Bronchial epithelial cell (primary cell): Measurements from ENCODE around the gene MAPK1. TPM values are rescaled to one million over a fixed set of nuclear protein-coding genes. Genes with fewer than 3 reads are reported as not detected.
"Not testable (repeated sequence)": the region's sequence is repeated elsewhere in the genome, so short reads cannot be mapped to it uniquely, and the experiment has no call there.

ENCODE experiments used
- DNase-seq: peaks from one replicate; pipeline ENCODE4 v3.0.0-alpha.2; 2010; ENCODE audit warnings: low read depth
- FAIRE-seq: peaks from 2 replicates; lab custom pipeline; 2011; peaks lifted over from hg19 to GRCh38; lab: Jason Lieb, UNC
- H3K27me3 ChIP-seq: 2 replicates; pipeline ENCODE4 v1.5.1; 2011; ENCODE audit warnings: low read length; ENCODE audit not compliant: control insufficient read depth, insufficient read depth
- H3K36me3 ChIP-seq: 2 replicates; pipeline ENCODE4 v1.5.1; 2011; ENCODE audit warnings: low read length; ENCODE audit not compliant: control insufficient read depth, insufficient read depth
- H3K4me3 ChIP-seq: 2 replicates; pipeline ENCODE4 v1.5.1; 2011; ENCODE audit warnings: mild to moderate bottlenecking, low read depth, low read length, control low read depth
- CTCF ChIP-seq: IDR thresholded peaks from 2 replicates; pipeline ENCODE4 v1.5.1; 2011; ENCODE audit warnings: mild to moderate bottlenecking, moderate library complexity, low read length, control low read depth, inconsistent platforms; ENCODE audit not compliant: insufficient read depth, severe bottlenecking
- total RNA-seq: library from RNA; depleted of rRNA; stranded (reverse); fragments of >200 nt; gene quantifications from 2 replicates; pipeline ENCODE4 v1.2.1, GENCODE V29; 2014

MAPK1 gene
- total RNA-seq, 1 donor from 2014 or later = 44.0 TPM

DNA sequence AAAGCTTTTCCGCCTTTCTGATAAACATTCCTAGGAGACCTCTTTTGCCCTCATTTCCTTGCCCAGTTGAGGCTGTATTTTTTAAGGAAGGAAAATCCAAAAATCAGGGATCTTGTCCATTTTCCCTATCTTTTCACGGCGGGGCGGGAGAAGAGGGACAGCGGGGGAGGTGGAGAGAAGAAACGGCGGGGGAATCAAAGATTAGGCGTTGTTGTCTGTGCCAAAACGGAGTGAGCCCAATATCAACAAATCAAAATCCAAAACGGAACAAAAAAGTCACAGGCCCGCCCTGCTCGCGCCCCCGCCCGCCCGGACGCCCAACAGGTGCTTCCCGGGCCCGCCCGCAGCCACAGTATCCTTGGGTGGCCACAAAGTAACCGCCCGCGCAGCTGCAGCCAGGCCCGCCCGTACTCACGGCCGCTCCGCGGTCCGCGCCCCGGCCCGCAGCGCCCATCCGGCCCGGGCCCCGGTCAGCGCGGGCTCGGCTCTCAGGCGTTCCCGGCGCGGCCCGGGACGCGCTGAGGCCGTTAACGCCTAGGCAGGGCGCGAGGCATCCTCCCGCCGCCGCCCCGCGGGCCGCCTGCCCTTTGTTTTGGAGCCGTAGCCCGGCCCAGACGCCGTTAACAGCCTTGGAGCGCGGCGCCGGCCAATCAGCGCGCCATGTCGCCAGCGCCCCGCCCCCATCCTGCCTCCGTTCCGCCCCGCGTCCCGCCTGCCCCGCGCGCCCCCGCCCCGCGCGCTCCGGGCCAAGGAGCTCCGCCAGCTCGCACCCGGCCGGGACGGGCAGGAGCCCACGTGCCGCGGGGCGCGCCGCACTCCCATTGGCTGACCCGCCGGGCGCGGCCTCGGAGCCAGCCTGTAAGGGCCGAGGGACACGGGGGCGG lies 132.0 kb downstream of the MAPK1 start, which contains the start of gene YPEL1:
Gene YPEL1 (minus strand): TSS at position 595 of the 884 bp plus-strand sequence. CDS start 25,050 bp downstream, outside the sequence.
- H3K36me3 ChIP-seq = no peaks in the 10 kb centered on the region
- H3K4me3 ChIP-seq = peak within 1 kb of the TSS; percentile 35
- TF ChIP-seq CTCF = no peak
- DNase-seq (peak; percentile 84), FAIRE-seq (no peak)
- no peaks in the 10 kb centered on the region for H3K27me3 ChIP-seq

DNA sequence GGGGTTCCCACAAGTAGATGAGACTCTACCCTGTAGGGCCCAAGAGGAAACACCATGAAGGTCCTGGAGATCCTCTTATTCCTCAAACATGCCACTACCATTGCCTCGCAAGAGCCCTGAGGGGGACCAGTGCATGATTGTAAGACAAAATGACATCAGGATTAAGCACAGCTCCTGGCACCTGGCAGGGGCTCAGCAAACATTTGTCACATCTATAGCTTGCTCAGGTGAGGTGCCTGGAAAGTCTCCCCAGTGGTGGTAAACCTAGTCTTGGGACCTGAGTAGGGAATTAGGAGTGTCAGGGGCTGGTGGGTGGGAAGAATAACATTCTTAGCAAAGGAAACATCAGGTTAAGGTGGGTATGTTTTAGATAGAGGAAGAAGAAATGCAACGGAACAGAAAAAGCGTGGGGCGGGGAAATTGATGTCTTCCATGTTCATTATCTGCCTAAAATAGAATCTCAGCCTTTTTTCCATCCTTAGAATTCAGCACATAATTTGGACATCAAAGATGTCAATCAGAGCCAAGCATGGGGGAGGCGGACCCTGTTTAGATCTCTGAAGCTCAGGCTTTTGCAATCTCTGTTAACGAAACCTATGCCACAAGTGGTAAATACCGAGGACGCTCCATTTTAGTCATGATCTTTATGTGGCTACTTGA lies 132.8 kb downstream of the MAPK1 start:
- no peak for TF ChIP-seq CTCF
- Histone ChIP-seq H3K27me3 (no peaks in the 10 kb centered on the region), H3K36me3 (no peaks in the 10 kb centered on the region), H3K4me3 (peak overlapping the region; percentile 19)
- DNase-seq (no peak), FAIRE-seq (no peak)

DNA sequence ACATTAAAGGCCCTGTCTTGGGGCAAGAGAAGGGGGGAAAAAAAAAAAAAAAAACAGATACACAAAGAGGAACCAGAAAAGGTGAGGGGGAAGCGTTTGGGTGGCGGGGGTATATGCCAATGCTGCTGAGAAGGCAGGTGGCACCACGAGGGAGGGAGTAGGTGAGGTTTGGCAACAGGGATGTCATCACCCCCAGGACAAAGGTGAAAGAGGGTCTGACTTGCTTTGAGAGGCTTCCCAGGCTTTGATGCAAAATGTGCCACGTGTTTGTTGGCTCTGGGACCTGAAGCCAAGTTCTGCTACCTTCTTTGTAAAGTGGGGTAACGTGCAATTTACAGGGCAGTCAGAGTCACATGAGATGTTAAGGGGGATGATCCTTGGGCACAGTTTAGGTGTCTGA lies 135.9 kb downstream of the MAPK1 start:
- no peaks in the 10 kb centered on the region for H3K36me3 ChIP-seq
- H3K27me3 ChIP-seq = no peaks in the 10 kb centered on the region
- FAIRE-seq = no peak
- no peak for DNase-seq
- H3K4me3 ChIP-seq = no peak overlapping the region
- TF ChIP-seq CTCF = no peak

- no peak for FAIRE-seq
These were observed 136.7 kb downstream of the MAPK1 start for GRCh38 chr22:21730535-21731308.

DNA sequence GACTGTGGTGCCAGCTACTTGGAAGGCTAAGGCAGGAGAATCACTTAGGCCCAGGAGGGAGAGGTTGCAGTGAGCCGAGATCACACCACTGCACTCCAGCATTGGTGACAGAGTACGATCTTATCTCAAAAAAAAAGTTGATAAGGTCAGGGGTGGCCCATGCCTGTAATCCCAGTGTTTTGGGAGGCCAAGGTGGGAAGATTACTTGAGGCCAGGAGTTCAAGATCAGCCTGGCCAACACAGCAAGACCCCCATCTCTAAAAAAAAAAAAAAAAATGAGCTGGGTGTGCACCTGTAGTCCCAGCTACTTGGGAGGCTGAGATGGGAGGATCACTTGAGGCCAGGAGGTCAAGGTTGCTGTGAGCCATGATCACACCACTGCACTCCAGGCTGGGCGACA lies 138.3 kb downstream of the MAPK1 start:
- not testable (repeated sequence) for FAIRE-seq

More at GRCh38 chr22:21730535-21731308, 136.7 kb downstream of the MAPK1 start:
- Histone ChIP-seq H3K36me3 (no peaks in the 10 kb centered on the region), H3K4me3 (no peak overlapping the region), H3K27me3 (no peaks in the 10 kb centered on the region)
- TF ChIP-seq CTCF = no peak
- DNase-seq = no peak

More for the DNA sequence above, 138.3 kb downstream of the MAPK1 start:
- not testable (repeated sequence) for H3K36me3 ChIP-seq, H3K4me3 ChIP-seq, DNase-seq, H3K27me3 ChIP-seq
